Stimulated activated CD8-positive, alpha-beta memory T cell treated with anti-CD3 and anti-CD28 coated beads, Interleukin-7, amount 100 ng/mL, for 1 hour (primary cell): ENCODE data around the gene PHLDA3.
A peak's percentile ranks its signal among the peaks of the same experiment; 100 is the strongest.

Experiments used
- DNase-seq, 2 donors: peaks; one replicate each; pipeline ENCODE4 v3.0.0-alpha.2; 2020; ENCODE audit warnings: low read depth in 2 of 2

The PHLDA3 gene

GRCh38 chr1:201461645-201462441 is 7.1 kb downstream of the PHLDA3 start:
- DNase-seq: no peak

- no peak for DNase-seq
These were observed 8.0 kb downstream of the PHLDA3 start for GRCh38 chr1:201460814-201461644.

GRCh38 chr1:201459775-201460174 is 9.2 kb downstream of the PHLDA3 start:
- DNase-seq: no peak

- DNase-seq: no peak
These were observed 9.9 kb downstream of the PHLDA3 start for GRCh38 chr1:201459052-201459451.

- DNase-seq: no peak
These were observed 11.5 kb downstream of the PHLDA3 start for GRCh38 chr1:201457508-201457960.

GRCh38 chr1:201456499-201457309 is 12.3 kb downstream of the PHLDA3 start:
- no peak for DNase-seq

- no peak for DNase-seq
These were observed 13.9 kb downstream of the PHLDA3 start for GRCh38 chr1:201455098-201455497.

GRCh38 chr1:201454608-201455007 is 14.4 kb downstream of the PHLDA3 start:
- DNase-seq: no peak

- no peak for DNase-seq
These were observed 16.1 kb downstream of the PHLDA3 start for GRCh38 chr1:201452866-201453265.

- no peak for DNase-seq
These were observed 18.2 kb downstream of the PHLDA3 start for GRCh38 chr1:201450721-201451291.

- DNase-seq: no peak
These were observed 20.0 kb downstream of the PHLDA3 start for GRCh38 chr1:201448990-201449389.

- DNase-seq: peak; percentile 6 to 14
These were observed 20.8 kb downstream of the PHLDA3 start for GRCh38 chr1:201447903-201448871.

GRCh38 chr1:201445310-201445709 is 23.7 kb downstream of the PHLDA3 start:
- no peak for DNase-seq

GRCh38 chr1:201444792-201445191 is 24.2 kb downstream of the PHLDA3 start:
- DNase-seq: no peak

- DNase-seq: no peak
These were observed 25.2 kb downstream of the PHLDA3 start for GRCh38 chr1:201443747-201444146.

- DNase-seq: no peak
These were observed 32.0 kb downstream of the PHLDA3 start for GRCh38 chr1:201436969-201437368.

- no peak for DNase-seq
These were observed 32.6 kb downstream of the PHLDA3 start for GRCh38 chr1:201436393-201436792.

- DNase-seq: no peak
These were observed 34.7 kb downstream of the PHLDA3 start for GRCh38 chr1:201434266-201434665.

GRCh38 chr1:201433609-201434008 is 35.4 kb downstream of the PHLDA3 start:
- no peak for DNase-seq

GRCh38 chr1:201430776-201431175 is 38.2 kb downstream of the PHLDA3 start:
- no peak for DNase-seq
